Kidney tubule cell (primary cell): Measurements from ENCODE around the gene LYZ.
A peak's percentile ranks its signal among the peaks of the same experiment; 100 is the strongest.

ENCODE experiments used
- DNase-seq: peaks from one replicate; pipeline ENCODE4 v3.0.0-alpha.2; 2018; ENCODE audit warnings: low spot score

Gene LYZ

DNA sequence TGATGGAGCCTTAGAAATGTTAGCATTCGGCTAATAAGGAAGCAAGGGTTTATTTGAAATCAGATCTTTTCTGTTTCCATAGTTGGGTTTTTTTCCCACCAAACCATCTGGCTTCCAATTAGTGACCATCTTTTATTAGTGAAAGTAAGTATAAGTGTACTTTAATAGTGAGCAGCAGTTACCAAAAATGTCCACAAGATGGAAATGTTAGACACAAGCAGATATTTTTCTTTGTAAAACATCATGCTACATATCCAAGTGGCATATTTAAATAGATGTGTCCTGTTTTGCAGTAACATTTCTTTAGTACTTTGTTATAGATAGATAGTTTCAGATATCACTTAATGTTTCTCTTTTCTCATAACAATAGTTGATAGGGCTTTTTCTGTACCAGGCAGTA, 40.2 kb downstream of the LYZ start:
- peak; percentile 55 for DNase-seq

DNA sequence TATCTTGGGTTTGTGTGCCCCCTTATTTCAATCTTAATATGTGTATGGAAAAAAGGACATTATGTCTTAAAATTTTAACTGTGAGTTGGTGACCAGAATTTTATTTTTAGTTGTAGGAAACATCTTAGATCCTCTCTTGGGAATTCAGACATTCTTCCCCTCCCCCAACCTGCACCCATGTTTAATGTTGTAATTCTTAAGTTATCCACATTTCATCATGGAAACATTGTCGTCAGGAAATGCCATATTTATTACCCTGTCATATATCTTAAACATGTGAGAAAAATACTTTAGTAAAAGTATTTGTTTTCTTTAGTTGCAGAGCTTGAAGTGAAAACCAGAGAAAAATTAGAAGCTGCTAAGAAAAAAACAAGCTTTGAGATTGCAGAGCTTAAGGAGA, 41.6 kb downstream of the LYZ start:
- no peak for DNase-seq

DNA sequence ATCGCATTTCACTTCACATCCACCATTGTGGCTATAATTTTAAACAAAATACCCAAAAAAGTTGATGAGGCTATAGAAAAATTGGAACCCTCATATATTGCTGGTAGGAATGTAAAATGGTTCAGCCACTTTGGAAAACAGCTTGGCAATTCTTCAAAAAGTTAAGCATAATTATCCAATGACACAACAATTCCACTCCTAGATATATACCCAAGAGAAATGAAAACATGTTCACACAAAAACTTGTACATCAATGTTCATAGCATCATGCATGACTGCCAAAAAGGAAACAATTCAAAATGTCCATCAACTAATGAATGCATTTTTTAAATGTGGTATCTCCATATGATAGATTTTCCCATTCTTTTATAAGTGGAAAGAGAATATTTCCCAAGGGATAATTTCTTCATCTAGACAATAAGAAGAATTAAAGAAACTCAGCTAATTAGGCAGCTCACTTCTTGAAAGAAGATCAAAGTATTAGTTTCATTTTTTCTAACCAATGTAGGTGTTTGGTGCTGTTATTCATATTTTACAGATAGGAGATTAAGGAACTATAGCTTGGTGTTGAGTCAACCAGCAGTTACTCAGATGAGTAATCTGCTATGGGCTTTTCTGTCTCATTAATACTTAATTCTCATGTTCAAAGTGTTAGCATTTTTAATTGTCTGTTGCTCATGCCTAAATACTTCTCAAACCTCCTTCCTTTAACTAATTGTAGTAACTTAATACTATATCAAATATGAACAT, 44.2 kb downstream of the LYZ start:
- DNase-seq: peak; percentile 20

DNA sequence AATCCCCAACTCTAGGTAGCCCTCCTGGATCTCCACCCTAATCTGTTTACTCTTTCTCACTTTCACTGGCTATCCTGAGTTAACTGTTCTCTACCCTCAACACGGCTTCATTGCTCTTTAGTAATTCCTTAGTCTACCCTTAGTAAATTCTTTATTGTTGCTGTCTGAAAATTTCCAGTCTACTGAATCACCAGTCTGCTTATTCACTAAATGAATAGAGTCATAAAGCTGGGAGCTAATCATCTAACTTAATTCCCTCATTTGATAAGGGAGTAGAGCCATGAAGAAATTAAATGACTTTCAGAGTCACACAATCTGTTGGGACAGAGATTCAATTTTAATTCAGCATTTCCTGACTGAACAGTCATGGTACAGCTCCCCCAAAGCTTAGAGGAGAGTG, 47.9 kb downstream of the LYZ start:
- peak; percentile 35 for DNase-seq

- DNase-seq: no peak
Observed at GRCh38 chr12:69396963-69397362, 48.8 kb downstream of the LYZ start.

- no peak for DNase-seq
Observed at GRCh38 chr12:69397978-69398377, 49.8 kb downstream of the LYZ start.

DNA sequence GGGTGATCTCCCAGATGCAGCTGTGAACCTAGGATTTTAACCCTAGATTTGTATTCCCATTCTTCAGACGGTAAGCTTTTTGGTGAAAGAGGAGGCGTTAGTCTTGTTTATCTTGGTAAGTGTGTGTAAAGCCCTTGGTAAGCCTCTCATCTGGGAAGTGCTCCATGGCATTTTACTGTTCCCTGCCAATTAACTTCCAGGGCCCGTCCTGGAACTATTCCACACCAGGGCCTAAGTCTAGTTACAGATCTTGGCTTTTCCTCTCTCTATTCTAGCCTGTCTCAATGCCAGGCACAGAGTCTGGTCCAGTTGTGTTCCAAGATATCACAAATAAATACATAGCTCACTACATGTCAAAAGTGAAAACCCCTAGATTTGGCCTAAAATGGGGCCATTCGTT, 53.8 kb downstream of the LYZ start:
- DNase-seq: no peak
